ENCODE data around the gene SEPTIN5.

GRCh38 chr22:19745155-19746101, 31.1 kb downstream of the SEPTIN5 start:
- TF ChIP-seq CTCF (IDR thresholded peaks at IDR 0.05; ENCODE audit: insufficient read depth, low read depth, low read length) (no peak), EZH2 (IDR thresholded peaks at IDR 0.05; ENCODE audit: insufficient read depth, low read length) (no peak)

Data from astrocyte (in vitro differentiated cells and primary cell).